K562 (cell line): ENCODE results near the gene KLHL18. TPM values are rescaled to one million over a fixed set of nuclear protein-coding genes. Genes with fewer than 3 reads are reported as not detected.

Source experiments
- COPS2 ChIP-seq: fragments of 450-650 bp; conservative IDR thresholded peaks from 2 replicates; pipeline ENCODE4 v1.6.1; 2016; ENCODE audit warnings: mild to moderate bottlenecking, moderate library complexity
- EGR1 ChIP-seq: fragments of 450-650 bp; conservative IDR thresholded peaks from 2 replicates; pipeline ENCODE4 v1.6.1; 2017; ENCODE audit warnings: mild to moderate bottlenecking
- GABPB1 ChIP-seq: sonication (generic); formaldehyde crosslinking; IDR thresholded peaks from 2 replicates; pipeline ENCODE4 v1.8.0; 2022; ENCODE audit warnings: mild to moderate bottlenecking, missing genetic modification reagents
- KAT7 ChIP-seq: sonication (generic); formaldehyde crosslinking; IDR thresholded peaks from 2 replicates; pipeline ENCODE4 v1.8.0; 2022; ENCODE audit warnings: missing genetic modification reagents, mild to moderate bottlenecking, borderline replicate concordance
- MYC ChIP-seq, 2 experiments: fragments of 250-450 bp in 1 of 2; sonication (Bioruptor Pico) in 1 of 2; IDR thresholded peaks; 2 replicates each; pipeline versions ENCODE4 v1.5.1 to v1.6.1; 2012 to 2021; ENCODE audit warnings: low read depth in 2 of 2, borderline replicate concordance in 1 of 2, improper control_type of control experiment in 1 of 2, low read length in 1 of 2, mild to moderate bottlenecking in 1 of 2, moderate library complexity in 1 of 2
- MYNN ChIP-seq, 2 experiments: sonication (generic); formaldehyde crosslinking in 1 of 2; IDR thresholded peaks; 2 replicates each; pipeline versions ENCODE4 v1.5.0 to v1.6.1; 2016 to 2020; ENCODE audit warnings: antibody characterized with exemption in 1 of 2, missing genetic modification reagents in 1 of 2
- NFIC ChIP-seq: fragments of 450-650 bp; IDR thresholded peaks from 2 replicates; pipeline ENCODE4 v1.6.1; 2017; ENCODE audit warnings: mild to moderate bottlenecking, inconsistent platforms
- NR1H2 ChIP-seq: sonication (generic); formaldehyde crosslinking; IDR thresholded peaks from 2 replicates; pipeline ENCODE4 v1.4.0; 2020; ENCODE audit warnings: mild to moderate bottlenecking, missing genetic modification reagents
- NR4A1 ChIP-seq, 2 experiments: fragments of 250-450 bp in 1 of 2; fragments of 450-650 bp in 1 of 2; sonication (Bioruptor Pico) in 1 of 2; IDR thresholded peaks; 2 replicates each; pipeline versions ENCODE4 v1.4.0 to v1.6.1; 2016 to 2020; ENCODE audit warnings: mild to moderate bottlenecking in 2 of 2, missing compliant biosample characterization in 1 of 2, missing genetic modification characterization in 1 of 2, moderate library complexity in 1 of 2
- POLR2A ChIP-seq: fragments of 450-650 bp; conservative IDR thresholded peaks from 2 replicates; pipeline ENCODE4 v1.6.1; 2016
- PYGO2 ChIP-seq: fragments of 450-650 bp; IDR thresholded peaks from 2 replicates; pipeline ENCODE4 v1.6.1; 2016; ENCODE audit warnings: mild to moderate bottlenecking, missing genetic modification characterization, moderate library complexity, missing compliant biosample characterization
- ZBTB7A ChIP-seq: IDR thresholded peaks from 2 replicates; pipeline ENCODE4 v1.6.1; 2011; ENCODE audit warnings: low read depth, mild to moderate bottlenecking, low read length, moderate library complexity, borderline replicate concordance; ENCODE audit not compliant: control insufficient read depth
- ZFPM2 ChIP-seq: fragments of 250-450 bp; sonication (Bioruptor Pico); IDR thresholded peaks from 2 replicates; pipeline ENCODE4 v1.5.1; 2022; ENCODE audit warnings: mild to moderate bottlenecking
- ZMIZ1 ChIP-seq, 2 experiments: fragments of 150-350 bp in 1 of 2; IDR thresholded peaks; 2 replicates each; pipeline ENCODE4 v1.6.1; 2012 to 2016; ENCODE audit warnings: low read depth in 2 of 2, low read length in 2 of 2, mild to moderate bottlenecking in 1 of 2, moderate library complexity in 1 of 2
- ZNF431 ChIP-seq: sonication (generic); formaldehyde crosslinking; IDR thresholded peaks from 2 replicates; pipeline ENCODE4 v1.8.0; 2022; ENCODE audit warnings: mild to moderate bottlenecking, missing genetic modification reagents
- ZNF609 ChIP-seq: sonication (generic); formaldehyde crosslinking; IDR thresholded peaks from 2 replicates; pipeline ENCODE4 v1.8.1; 2023; ENCODE audit warnings: missing genetic modification reagents, mild to moderate bottlenecking, borderline replicate concordance
- polyA plus RNA-seq, 8 experiments: library from polyadenylated mRNA; depleted of rRNA in 4 of 8; stranded (reverse) in 5 of 8; unstranded in 3 of 8; fragments of >200 nt; fragmentation: Nextera tagmentation in 2 of 8; fragmentation: Illumina TruSeq in 1 of 8; extraction: Ambion mirVana in 2 of 8; extraction: Trizol in 1 of 8; gene quantifications; 2 replicates each; pipeline versions ENCODE4 v1.2.1 to v1.2.3, GENCODE V29; 2011 to 2014; ENCODE audit warnings: inconsistent platforms in 1 of 8, missing spikeins in 1 of 8
- total RNA-seq, 7 experiments: library from RNA; depleted of rRNA in 6 of 7; stranded (reverse); fragments of >200 nt in 6 of 7; fragmentation: Illumina TruSeq in 2 of 7; extraction: Trizol in 2 of 7; gene quantifications; 2 replicates each; pipeline versions ENCODE4 v1.2.1 to v1.2.3, GENCODE V29; 2011 to 2021; ENCODE audit warnings: low replicate concordance in 1 of 7

KLHL18 gene
- total and polyA plus RNA-seq, 9 of the 15 experiments (the other 6 are each of a cell fraction or from before 2014, with no cell fraction given): 26.7 to 97.5 (median 48.7) TPM

- no peak for TF ChIP-seq ZNF431 (CRISPR knock-in tag)
- TF ChIP-seq GABPB1: peak; percentile 97
- TF ChIP-seq POLR2A: peak; percentile 90
- no peak; the same call in 1 of the 2 replicates for TF ChIP-seq NR1H2 (CRISPR knock-in tag)
- TF ChIP-seq ZNF609: peak; percentile 79
- no peak for TF ChIP-seq ZFPM2 (CRISPR knock-in tag)
- peak; percentile 54; the same call in 1 of the 2 replicates for TF ChIP-seq MYNN (IDR thresholded peaks at IDR 0.05)
- no peak for TF ChIP-seq MYNN (CRISPR knock-in tag; IDR thresholded peaks at IDR 0.05)
- TF ChIP-seq KAT7: peak; percentile 83; the same call in 1 of the 2 replicates
- peak; percentile 96 for TF ChIP-seq MYC (IDR thresholded peaks at IDR 0.05; ENCODE audit: low read depth, low read length)
- TF ChIP-seq MYC (CRISPR knock-in tag; IDR thresholded peaks at IDR 0.05; ENCODE audit: borderline replicate concordance, low read depth): 0 out of 2 replicates have a peak, but pooled peaks have one; percentile 15
- peak in 1 of 2 experiments; percentile 43; a peak in 1 of 4 replicates for TF ChIP-seq ZMIZ1 (IDR thresholded peaks at IDR 0.05; ENCODE audit: low read depth in 2 of 2, low read length in 2 of 2)
- no peak for TF ChIP-seq COPS2
- TF ChIP-seq NR4A1 (CRISPR knock-in tag; IDR thresholded peaks at IDR 0.05): no peak
- TF ChIP-seq NR4A1 (tag; IDR thresholded peaks at IDR 0.05): 0 out of 2 replicates have a peak, but pooled peaks have one; percentile 29
- peak; percentile 29; the same call in 1 of the 2 replicates for TF ChIP-seq EGR1
- TF ChIP-seq ZBTB7A: peak; percentile 77; the same call in 1 of the 2 replicates
- TF ChIP-seq PYGO2: no peak
- TF ChIP-seq NFIC: peak; percentile 74
Observed at GRCh38 chr3:47282424-47283192, at the start of gene KLHL18, which contains the start of gene KIF9 (continued).
